HG03060 (cell line): ENCODE results near the gene FAM3C.

Experiments used
- ATAC-seq: cut with Tn5 transposase; IDR thresholded peaks from one replicate; pipeline ENCODE4 v1.9.1; 2021; ENCODE audit warnings: low read depth, moderate number of reproducible peaks; ENCODE audit not compliant: unreplicated experiment

Gene FAM3C

DNA sequence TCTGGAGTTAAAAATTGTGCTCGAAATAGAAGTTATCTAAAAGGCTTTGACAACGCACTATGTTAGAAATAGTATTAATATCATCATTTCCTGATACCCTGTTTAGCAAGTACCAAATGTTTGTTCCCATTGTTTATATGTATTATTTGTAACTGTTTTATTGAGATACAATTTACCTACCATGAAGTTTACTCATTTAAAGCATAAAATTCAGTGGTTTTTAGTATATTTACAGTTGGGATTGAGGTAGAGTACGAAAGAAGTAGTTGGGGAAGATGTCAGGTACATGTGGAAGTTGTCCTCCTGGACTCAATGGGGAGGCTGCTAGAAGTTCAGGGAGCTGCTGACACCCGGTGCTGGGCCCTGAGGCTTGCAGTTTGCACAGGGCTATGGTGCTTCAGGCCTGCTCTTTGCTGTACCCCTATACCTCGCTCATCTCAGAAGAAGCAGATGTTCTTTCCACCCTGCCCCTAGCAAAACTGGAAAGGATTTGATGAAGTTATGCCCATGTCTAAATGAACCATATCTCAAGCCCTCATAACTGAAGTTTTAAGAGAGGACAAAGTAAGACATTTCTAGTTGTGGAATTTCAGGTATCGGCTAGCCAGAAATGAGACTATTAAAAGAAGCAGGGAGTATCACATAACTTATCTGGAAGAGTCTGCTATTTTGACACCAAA is 92.5 kb downstream of the FAM3C start:
- ATAC-seq = no peak

DNA sequence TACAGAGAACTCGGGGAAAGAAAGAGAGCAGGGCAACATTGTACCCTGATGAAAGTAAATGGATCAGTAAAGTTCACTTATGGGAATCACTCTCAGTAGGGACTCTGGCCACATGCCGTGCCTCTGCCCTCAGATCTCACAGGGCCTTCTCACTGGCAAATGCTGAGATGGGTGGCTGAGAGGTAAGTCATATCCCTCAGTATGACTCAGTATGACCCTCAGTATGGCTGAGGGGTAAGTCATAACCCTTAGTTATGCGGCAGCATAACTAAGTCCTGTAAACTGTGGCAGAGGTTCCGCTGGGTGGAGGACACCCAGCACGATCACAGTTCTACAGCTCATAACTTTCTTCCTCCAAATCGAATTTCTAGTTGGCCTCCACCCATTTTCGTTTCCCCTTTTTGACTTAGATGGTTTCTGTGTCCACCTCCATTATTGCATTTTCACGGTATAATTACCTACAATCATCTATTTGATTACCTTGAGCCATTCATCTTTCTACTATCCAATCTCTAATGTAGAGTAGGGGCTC is 93.8 kb downstream of the FAM3C start:
- ATAC-seq = peak; percentile 79

DNA sequence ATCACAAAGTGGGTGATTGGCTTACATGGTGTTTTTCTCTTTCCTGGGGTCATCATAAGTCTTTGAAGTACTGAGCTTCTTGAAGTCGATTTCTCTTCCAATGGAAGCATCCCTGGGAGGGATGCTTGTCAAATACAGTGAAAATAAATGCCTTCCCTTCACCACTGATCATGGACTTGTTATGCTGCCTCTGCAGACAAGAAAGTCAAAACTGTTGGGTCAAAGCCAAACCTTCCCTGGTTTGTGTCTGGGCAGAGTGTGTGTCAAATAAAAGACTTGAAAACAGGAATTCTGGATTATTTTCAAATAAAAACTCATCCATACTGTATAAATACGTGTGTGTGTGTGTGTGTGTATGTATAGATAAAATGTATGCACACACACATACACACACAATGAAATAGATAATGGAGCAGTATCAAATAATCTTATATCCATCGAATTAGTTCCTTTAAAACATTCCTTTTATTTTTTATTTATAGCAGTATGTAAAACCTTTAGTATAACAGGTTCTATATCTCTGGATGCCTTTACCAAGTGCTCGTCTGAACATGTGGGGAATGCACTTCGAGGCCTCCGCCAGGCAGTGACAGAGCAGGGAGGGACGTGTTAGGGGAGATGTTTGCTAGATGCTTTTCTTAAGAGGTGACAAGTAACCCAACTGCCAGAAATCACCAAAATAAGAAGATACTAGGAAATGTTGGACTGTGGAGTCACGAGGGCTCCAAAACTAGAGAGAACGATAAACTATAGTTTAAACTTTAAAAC is 94.5 kb downstream of the FAM3C start:
- no peak for ATAC-seq

DNA sequence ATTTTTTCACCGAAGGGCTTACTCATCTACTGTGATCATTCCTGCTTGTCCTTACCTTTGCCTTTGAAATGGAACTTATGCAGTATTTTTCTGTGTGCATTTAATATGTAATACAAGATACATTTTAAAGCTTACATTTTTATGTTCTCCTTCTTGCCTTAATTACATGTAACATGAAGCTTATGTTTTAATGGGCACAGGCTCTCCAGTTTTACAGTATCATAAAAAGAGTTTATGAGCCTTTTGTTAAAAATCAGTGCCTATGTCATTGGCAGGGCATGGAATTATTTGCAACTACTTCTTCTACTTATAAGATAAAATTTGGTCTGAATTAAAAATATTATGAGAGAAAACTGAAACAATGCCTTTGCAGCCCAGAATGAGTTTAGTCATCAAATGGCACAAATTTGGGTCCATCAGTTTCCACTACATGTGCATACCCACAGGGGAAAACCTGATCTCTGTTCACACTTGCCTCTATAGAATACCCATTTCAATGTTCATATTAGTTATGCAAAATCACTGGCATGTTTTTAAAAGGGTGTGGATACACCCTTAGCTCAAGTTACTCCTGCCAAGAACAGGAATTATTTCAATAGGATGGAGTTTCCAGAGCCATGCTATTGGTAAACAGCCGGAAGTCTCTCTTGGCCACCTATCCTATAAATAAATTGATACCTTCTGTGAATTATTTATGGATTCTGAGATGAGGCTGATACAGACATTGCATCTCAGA is 95.3 kb downstream of the FAM3C start:
- no peak for ATAC-seq
